ENCODE results near the gene SH3BP2.

The SH3BP2 gene

GRCh38 chr4:2820216-2820982 lies 27.5 kb downstream of the SH3BP2 start:
- DNase-seq, result no peak

DNA sequence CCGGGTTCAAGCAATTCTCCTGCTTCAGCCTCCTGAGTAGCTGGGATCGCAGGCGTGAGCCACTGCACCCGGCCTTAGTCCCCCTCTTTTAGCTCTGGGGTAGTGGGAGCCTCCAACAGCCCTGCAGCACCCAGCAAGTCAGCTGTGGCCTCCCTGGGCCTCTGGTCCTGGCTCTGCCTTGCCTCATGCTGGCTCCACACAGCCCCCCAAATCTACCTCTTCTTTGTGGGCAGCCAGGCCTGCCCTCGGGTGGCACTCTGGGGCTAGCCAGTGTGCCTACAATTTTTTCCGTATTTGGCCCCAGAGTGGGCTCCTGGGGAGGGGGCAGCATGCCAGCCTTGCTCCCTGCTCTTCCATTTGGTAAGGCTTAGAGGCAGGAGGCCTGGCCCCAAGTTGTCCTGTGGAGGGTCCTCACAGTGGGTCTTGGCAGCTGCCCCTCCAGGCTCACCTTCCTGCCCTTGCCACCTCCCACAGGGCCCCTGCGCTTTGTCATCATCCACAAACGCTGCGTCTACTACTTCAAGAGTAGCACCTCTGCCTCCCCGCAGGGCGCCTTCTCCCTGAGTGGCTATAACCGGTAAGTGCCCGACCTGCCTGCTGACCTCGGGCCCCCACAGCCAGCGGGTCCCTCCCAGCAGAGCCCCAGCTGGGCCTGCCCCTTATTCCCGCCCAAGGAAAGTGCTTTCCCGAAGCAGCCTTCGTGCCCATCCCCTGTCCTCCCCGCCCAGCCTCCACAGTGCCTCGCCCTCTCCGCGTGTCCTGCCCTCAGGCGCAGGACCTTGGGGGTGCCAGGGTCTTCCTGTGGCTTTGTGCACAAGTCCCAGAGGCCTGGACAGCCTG lies 29.8 kb downstream of the SH3BP2 start:
- no peak for DNase-seq

GRCh38 chr4:2823301-2823670 lies 30.4 kb downstream of the SH3BP2 start:
- DNase-seq, result no peak

DNA sequence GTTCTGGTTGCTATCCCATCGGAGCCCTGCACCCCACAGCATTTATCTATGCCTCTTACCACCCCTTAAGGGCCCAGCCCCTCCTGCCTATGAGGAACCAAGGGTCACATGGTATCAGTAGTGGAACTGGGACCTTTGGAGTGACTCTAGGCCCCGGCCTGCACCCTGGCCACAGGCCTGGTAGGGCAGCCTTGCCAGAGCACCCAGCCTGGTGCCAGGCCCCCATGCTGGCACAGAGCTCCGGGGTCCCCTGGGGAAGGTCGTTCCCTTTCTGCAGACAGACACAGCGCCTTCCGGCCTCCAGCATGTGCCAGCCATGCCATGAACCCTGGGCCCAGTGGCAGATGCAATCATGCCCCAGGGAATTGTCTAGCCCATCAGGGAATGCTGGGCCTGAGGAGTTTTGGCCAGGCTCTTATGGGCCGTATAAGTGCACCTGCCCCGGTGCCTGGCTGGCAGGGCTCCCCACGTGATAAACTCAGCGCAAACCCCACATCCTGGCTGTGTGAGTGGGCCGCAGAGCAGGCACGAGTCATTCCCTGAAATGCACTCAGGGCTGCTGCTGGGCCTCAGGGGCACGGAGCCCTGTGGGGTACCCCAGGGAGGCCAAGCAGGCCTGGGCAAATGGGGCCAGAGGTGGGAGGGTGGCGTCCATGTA lies 30.9 kb downstream of the SH3BP2 start:
- DNase-seq, result no peak

GRCh38 chr4:2824329-2824835 lies 31.5 kb downstream of the SH3BP2 start:
- DNase-seq, result no peak

GRCh38 chr4:2824836-2825381 lies 32.0 kb downstream of the SH3BP2 start:
- DNase-seq, result no peak

- no peak for DNase-seq
Measured at GRCh38 chr4:2825740-2826139, 32.9 kb downstream of the SH3BP2 start.

GRCh38 chr4:2827071-2827873 lies 34.4 kb downstream of the SH3BP2 start:
- no peak for DNase-seq

- DNase-seq, result no peak
Measured at GRCh38 chr4:2827874-2828751, 35.2 kb downstream of the SH3BP2 start.

DNA sequence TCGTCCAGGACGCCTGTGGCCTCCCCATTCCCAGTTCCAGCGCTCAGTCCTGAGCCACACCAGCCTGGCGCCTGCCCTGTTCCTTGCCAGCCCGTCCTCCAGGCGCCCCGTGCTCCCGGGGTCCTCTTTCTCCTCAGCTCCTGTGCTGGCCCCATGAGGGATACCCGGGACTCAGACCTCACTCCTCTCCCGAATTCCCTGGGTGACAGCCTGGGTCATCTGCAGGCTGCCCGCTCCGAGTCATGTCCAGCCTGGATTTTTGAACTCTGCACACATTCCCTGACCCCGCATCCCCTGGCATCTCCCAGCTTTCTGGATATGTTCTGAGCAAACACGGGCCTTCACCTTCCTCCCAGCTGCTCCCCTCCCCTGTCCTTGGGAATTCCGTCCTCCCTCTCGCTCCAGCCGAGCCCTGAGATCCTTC lies 35.9 kb downstream of the SH3BP2 start:
- no peak for DNase-seq

GRCh38 chr4:2829321-2829932 lies 36.5 kb downstream of the SH3BP2 start:
- no peak for DNase-seq

DNA sequence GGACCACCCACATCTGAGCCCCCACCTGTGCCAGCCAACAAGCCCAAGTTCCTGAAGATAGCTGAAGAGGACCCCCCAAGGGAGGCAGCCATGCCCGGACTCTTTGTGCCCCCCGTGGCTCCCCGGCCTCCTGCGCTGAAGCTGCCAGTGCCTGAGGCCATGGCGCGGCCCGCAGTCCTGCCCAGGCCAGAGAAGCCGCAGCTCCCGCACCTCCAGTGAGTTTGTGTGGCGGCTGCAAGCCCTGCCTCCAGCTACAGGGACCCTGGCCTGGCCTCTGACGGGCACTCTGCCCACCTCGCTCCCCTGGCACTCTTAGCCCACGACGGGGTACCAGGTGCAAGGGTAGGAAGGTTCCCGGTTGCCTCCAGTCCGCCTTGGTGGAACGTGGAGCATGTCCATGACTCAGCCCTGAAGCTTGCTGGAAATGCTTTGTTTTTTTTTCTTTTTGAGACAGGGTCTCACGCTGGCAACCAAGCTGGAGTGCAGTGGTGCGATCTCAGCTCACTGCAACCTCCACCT lies 37.1 kb downstream of the SH3BP2 start:
- DNase-seq, result no peak

DNA sequence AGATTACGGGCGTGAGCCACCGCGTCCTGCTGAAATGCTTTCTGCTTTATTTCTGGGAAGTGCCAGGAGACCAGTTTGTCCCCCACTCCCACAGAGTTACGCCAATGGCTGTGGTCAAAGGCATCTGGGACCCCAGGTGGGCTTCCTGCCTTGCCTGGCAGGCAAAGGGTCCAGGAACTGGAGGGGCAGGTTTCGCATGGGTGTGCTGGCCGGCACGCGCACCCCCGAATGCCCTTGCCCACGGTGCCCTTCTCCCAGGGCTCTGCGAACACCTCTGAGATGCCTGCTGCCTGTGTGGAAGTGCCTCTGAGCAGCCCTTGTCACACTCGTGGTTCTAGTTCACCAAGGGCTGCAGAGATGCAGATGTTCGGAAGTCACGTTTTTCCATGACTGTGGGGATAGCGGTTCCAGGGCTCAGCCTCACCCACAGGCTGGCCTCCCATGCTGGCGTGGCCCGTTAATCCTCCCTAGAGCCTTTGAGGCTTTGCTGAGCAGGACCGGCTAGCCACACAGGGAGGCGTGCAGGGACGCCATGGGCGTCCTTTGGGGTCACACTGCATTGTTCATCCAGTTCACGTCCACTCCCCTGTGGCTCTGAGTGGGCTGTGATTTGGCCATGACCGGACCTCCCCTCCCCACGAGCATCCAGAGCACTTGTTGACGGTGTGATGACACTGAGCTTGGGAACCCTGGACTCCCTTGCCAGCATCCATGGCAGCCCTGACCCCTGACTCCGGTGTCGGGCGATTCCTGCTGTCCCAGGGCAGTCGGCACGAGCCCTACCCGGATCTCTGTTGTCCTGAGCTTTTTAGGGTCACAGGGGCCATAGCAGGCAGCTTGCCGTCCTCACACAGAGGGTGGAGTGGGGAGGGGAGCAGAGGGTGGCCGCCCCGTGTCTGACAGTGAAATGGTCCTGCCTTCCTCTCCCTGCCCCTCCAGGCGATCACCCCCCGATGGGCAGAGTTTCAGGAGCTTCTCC lies 38.0 kb downstream of the SH3BP2 start:
- no peak for DNase-seq

- no peak for DNase-seq
Measured at GRCh38 chr4:2831611-2832308, 38.9 kb downstream of the SH3BP2 start.

DNA sequence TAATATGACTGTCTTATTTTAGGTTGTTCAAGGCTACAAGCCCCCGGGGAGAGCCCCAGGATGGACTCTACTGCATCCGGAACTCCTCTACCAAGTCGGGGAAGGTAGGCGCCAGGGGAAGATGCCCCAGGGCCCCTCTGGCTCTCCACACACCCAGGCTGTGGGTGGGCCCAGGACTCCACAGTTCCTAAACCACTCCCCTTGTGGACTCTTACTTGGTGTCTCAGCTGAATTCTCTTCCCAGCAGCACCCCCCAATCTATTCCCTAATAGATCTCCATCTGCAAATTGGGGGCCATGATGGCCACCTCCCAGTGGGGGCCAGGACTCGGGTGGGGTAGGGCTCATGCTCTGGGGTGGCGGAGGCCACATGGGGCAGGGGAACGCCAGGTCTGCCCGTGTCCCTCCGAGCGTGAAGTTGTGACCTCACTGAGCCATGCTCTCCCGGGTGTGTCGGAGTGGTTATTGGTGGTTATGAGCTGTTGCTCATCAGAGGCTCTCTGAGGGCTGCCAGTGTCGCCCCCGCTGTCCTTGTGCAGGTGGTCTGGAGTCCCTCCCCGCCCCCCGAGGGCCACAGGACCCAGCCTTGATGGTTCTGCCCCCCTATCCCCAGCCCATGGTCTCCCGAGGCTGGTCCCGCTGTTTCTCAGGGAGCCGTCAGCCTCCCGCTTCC lies 39.6 kb downstream of the SH3BP2 start:
- no peak for DNase-seq

GRCh38 chr4:2832981-2833670 lies 40.2 kb downstream of the SH3BP2 start:
- DNase-seq, result no peak

GRCh38 chr4:2833671-2834000 lies 40.8 kb downstream of the SH3BP2 start:
- no peak for DNase-seq

Data from Kasumi-1 (cell line).